K562 (cell line): ENCODE measurements around the gene OPA3. TPM values are rescaled to one million over a fixed set of nuclear protein-coding genes. Genes with fewer than 3 reads are reported as not detected.

Experiments used
- CBX3 ChIP-seq, 2 experiments: IDR thresholded peaks; 1 replicate in 1 of 2; 2 replicates in 1 of 2; pipeline ENCODE4 v1.6.1; 2012; ENCODE audit warnings: inconsistent platforms in 2 of 2, low read length in 2 of 2, borderline replicate concordance in 1 of 2, control low read depth in 1 of 2
- DACH1 ChIP-seq: fragments of 450-650 bp; IDR thresholded peaks from 2 replicates; pipeline ENCODE4 v1.6.1; 2018; ENCODE audit not compliant: partially characterized antibody
- ELF2 ChIP-seq: fragments of 250-450 bp; sonication (Bioruptor Pico); IDR thresholded peaks from 2 replicates; pipeline ENCODE4 v1.5.0; 2021; ENCODE audit warnings: mild to moderate bottlenecking
- ETV1 ChIP-seq: fragments of 450-650 bp; conservative IDR thresholded peaks from 2 replicates; pipeline ENCODE4 v1.6.1; 2016; ENCODE audit warnings: missing genetic modification characterization, control low read depth, low read depth, missing compliant biosample characterization
- GTF2E2 ChIP-seq: fragments of 200-800 bp; sonication (Bioruptor generic); IDR thresholded peaks from 2 replicates; pipeline ENCODE4 v1.6.1; 2016; ENCODE audit warnings: missing genetic modification characterization, missing compliant biosample characterization
- HMG20B ChIP-seq: fragments of 250-450 bp; sonication (Bioruptor Pico); IDR thresholded peaks from 2 replicates; pipeline ENCODE4 v1.5.0; 2021; ENCODE audit warnings: mild to moderate bottlenecking
- KDM5B ChIP-seq: fragments of 200-600 bp; sonication (generic); IDR thresholded peaks from 2 replicates; pipeline ENCODE4 v1.6.1; 2012; ENCODE audit warnings: low read depth, mild to moderate bottlenecking, moderate library complexity, low read length, control low read depth, inconsistent platforms; ENCODE audit not compliant: insufficient replicate concordance
- MIER1 ChIP-seq: fragments of 450-650 bp; IDR thresholded peaks from 2 replicates; pipeline ENCODE4 v1.6.1; 2016; ENCODE audit warnings: antibody characterized with exemption, mild to moderate bottlenecking, low read depth
- MNT ChIP-seq, 2 experiments: fragments of 450-650 bp; conservative IDR thresholded peaks; 2 replicates each; pipeline ENCODE4 v1.6.1; 2017; ENCODE audit warnings: mild to moderate bottlenecking in 2 of 2, moderate library complexity in 2 of 2
- NR0B1 ChIP-seq: fragments of 450-650 bp; IDR thresholded peaks from one replicate; pipeline ENCODE4 v1.6.1; 2018; ENCODE audit warnings: mild to moderate bottlenecking, moderate library complexity; ENCODE audit not compliant: partially characterized antibody
- NR2F6 ChIP-seq: fragments of 450-650 bp; formaldehyde crosslinking; IDR thresholded peaks from 2 replicates; pipeline ENCODE4 v1.4.0; 2020; ENCODE audit warnings: mild to moderate bottlenecking
- PRPF4 ChIP-seq: fragments of 200-400 bp; formaldehyde crosslinking; IDR thresholded peaks from one replicate; pipeline ENCODE4 v1.6.1; 2017; ENCODE audit warnings: low read length, low read depth, mild to moderate bottlenecking; ENCODE audit not compliant: insufficient read depth, poor library complexity, severe bottlenecking
- SUPT5H ChIP-seq: fragments of 450-650 bp; IDR thresholded peaks from 2 replicates; pipeline ENCODE4 v1.6.1; 2016
- ZNF263 ChIP-seq: sonication (generic); formaldehyde crosslinking; IDR thresholded peaks from 2 replicates; pipeline ENCODE4 v1.8.0; 2022; ENCODE audit warnings: mild to moderate bottlenecking, missing genetic modification reagents, borderline replicate concordance
- ZNF280B ChIP-seq: fragments of 250-450 bp; sonication (Bioruptor Pico); IDR thresholded peaks from 2 replicates; pipeline ENCODE4 v1.5.1; 2021; ENCODE audit warnings: mild to moderate bottlenecking
- ZNF384 ChIP-seq: IDR thresholded peaks from 2 replicates; pipeline ENCODE4 v1.6.1; 2012; ENCODE audit warnings: low read depth, low read length, improper control_type of control experiment
- ZNF551 ChIP-seq: fragments of 250-450 bp; sonication (Bioruptor Pico); IDR thresholded peaks from 2 replicates; pipeline ENCODE4 v1.5.0; 2021; ENCODE audit warnings: mild to moderate bottlenecking, moderate library complexity
- ZNF77 ChIP-seq: fragments of 250-450 bp; sonication (Bioruptor Pico); IDR thresholded peaks from 2 replicates; pipeline ENCODE4 v1.5.0; 2020
- polyA plus RNA-seq, 8 experiments: library from polyadenylated mRNA; depleted of rRNA in 4 of 8; stranded (reverse) in 5 of 8; unstranded in 3 of 8; fragments of >200 nt; fragmentation: Nextera tagmentation in 2 of 8; fragmentation: Illumina TruSeq in 1 of 8; extraction: Ambion mirVana in 2 of 8; extraction: Trizol in 1 of 8; gene quantifications; 2 replicates each; pipeline versions ENCODE4 v1.2.1 to v1.2.3, GENCODE V29; 2011 to 2014; ENCODE audit warnings: inconsistent platforms in 1 of 8, missing spikeins in 1 of 8
- total RNA-seq, 7 experiments: library from RNA; depleted of rRNA in 6 of 7; stranded (reverse); fragments of >200 nt in 6 of 7; fragmentation: Illumina TruSeq in 2 of 7; extraction: Trizol in 2 of 7; gene quantifications; 2 replicates each; pipeline versions ENCODE4 v1.2.1 to v1.2.3, GENCODE V29; 2011 to 2021; ENCODE audit warnings: low replicate concordance in 1 of 7
- TF ChIP-seq, protein P1 (sequence below), 2 experiments: IDR thresholded peaks; 2 replicates each; pipeline ENCODE4 v1.6.1; 2011; ENCODE audit warnings: borderline replicate concordance in 1 of 2, control low read depth in 1 of 2, low read depth in 1 of 2, low read length in 1 of 2, mild to moderate bottlenecking in 1 of 2, mixed read lengths in 1 of 2, moderate library complexity in 1 of 2; ENCODE audit not compliant: insufficient read depth in 1 of 2, insufficient read length in 1 of 2, poor library complexity in 1 of 2, severe bottlenecking in 1 of 2; ENCODE audit errors: extremely low read depth in 1 of 2

Gene OPA3
- total and polyA plus RNA-seq, 9 of the 15 experiments (the other 6 are each of a cell fraction or from before 2014, with no cell fraction given): 1.4 to 18.8 (median 9.0) TPM

DNA sequence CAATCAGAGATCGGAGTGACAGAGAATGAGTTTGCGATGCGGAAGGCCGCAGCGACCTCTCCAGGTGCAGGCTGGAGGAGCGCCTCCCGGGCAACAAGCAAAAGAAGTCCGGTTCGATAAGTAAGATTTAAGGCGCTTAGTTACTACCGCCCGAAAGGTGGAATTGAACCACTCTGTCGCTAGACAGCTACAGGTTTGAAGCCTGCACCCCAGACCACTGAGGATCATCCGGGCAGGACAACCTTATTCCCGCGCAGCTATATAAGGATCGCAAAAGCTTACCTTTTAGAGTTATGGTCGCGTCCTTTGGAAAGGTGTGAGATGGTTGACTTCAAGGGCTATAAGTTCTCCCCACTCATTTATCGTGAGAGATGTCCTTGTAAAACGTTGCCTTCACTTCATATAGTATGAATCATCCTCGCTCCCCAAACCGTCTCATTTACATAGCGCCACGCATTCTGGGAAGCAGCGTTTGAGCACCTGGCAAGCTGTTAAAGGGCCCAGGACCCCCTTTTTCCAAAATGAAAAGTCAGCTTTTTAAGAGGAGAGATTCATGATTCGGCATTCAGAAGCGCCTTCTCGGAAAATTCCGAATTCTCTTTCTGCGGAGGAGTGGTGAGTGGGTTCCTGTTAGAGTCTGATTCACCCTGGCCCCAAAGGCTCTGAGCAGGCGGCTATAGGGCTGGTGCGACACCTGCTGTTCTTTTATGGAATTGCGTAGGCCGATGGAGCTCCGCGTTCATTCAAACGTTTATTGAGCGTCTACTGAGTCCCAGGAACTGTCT, 106.0 kb downstream of the OPA3 start (continued):
- TF ChIP-seq, protein P1, sequence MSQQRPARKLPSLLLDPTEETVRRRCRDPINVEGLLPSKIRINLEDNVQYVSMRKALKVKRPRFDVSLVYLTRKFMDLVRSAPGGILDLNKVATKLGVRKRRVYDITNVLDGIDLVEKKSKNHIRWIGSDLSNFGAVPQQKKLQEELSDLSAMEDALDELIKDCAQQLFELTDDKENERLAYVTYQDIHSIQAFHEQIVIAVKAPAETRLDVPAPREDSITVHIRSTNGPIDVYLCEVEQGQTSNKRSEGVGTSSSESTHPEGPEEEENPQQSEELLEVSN (IDR thresholded peaks at IDR 0.05; ENCODE audit: borderline replicate concordance in 1 of 2, extremely low read depth in 1 of 2, insufficient read depth in 1 of 2, insufficient read length in 1 of 2, low read depth in 1 of 2, low read length in 1 of 2, poor library complexity in 1 of 2, severe bottlenecking in 1 of 2): no peak
- TF ChIP-seq ZNF263 (CRISPR knock-in tag) (no peak), HMG20B (CRISPR knock-in tag) (0 out of 2 replicates have a peak, but pooled peaks have one; percentile 21), NR2F6 (CRISPR knock-in tag) (no peak), NR0B1 (no peak), ZNF551 (CRISPR knock-in tag) (no peak), PRPF4 (no peak), ZNF77 (no peak), SUPT5H (no peak), MIER1 (peak; percentile 51; the same call in 1 of the 2 replicates), ZNF280B (no peak), MNT (conservative IDR thresholded peaks at IDR 0.05) (peak; percentile 56 to 72; a peak in 3 of 4 replicates), DACH1 (no peak), ZNF384 (peak; percentile 58; the same call in 1 of the 2 replicates), ETV1 (tag) (peak; percentile 47), ELF2 (CRISPR knock-in tag) (no peak), CBX3 (IDR thresholded peaks at IDR 0.05; ENCODE audit: borderline replicate concordance in 1 of 2, low read length in 2 of 2) (peak in 1 of 2 experiments; percentile 65; a peak in 1 of 3 replicates), KDM5B (peak; percentile 63), GTF2E2 (tag) (no peak; the same call in 1 of the 2 replicates)
